GM10266 (cell line): ENCODE data around the gene CEP295NL.
"Not testable (repeated sequence)": the region's sequence is repeated elsewhere in the genome, so short reads cannot be mapped to it uniquely, and the experiment has no call there.

Source experiments
- DNase-seq: peaks from one replicate; pipeline ENCODE4 v3.0.0; 2012; ENCODE audit errors: extremely low spot score
- CTCF ChIP-seq: IDR thresholded peaks from 2 replicates; pipeline ENCODE4 v1.5.1; 2012; ENCODE audit warnings: mild to moderate bottlenecking, low read depth; ENCODE audit not compliant: control insufficient read depth, insufficient read depth; ENCODE audit errors: missing control alignments

The CEP295NL gene

GRCh38 chr17:78918979-78919378, 16.0 kb upstream of the CEP295NL start:
- DNase-seq, result no peak
- TF ChIP-seq CTCF, result no peak

- TF ChIP-seq CTCF, result no peak
- no peak for DNase-seq
Observed at GRCh38 chr17:78917451-78918275, 14.7 kb upstream of the CEP295NL start.

GRCh38 chr17:78915872-78916632, 13.1 kb upstream of the CEP295NL start:
- no peak for DNase-seq
- no peak for TF ChIP-seq CTCF

DNA sequence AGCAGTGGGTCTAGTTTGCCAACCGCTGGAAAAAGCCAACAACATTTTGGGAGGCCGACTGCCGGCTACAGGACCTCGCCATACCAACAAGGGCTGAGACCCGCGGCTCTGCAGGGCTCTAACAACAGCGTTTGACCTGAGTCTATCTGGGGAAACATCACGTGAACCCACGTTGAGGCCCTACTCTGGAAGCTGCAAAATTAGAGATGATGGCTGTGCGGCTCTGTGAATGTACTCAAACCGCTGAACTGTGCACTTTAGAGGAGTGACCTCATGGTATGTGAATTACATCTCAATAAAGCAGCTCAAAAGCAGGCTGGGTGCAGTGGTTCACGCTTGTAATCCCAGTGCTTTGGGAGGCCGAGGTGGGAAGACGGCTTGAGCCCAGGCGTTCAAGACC, 10.1 kb upstream of the CEP295NL start:
- no peak for TF ChIP-seq CTCF
- DNase-seq, result no peak

DNA sequence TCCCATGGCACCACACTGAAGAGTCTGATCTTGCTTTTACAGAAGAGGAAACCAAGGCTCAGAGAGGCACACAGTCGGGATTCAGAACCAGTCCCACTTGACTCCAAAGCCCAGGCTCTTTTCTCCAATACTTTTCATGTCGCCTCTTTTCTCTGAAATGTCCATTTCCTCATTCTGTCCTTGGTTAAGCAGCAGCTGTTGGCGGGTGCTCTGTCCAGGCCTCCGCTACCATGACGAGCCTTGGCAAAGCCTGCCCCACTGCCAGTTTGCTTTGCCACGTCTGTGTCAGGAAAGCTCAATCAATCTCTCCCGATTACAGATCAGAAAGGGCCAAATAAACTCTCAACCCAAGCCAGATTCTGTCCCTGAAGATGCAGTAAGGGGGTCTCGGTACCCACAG, 9.1 kb upstream of the CEP295NL start:
- no peak for DNase-seq
- TF ChIP-seq CTCF, result no peak

GRCh38 chr17:78911543-78911942, 8.5 kb upstream of the CEP295NL start:
- not testable (repeated sequence) for DNase-seq

- no peak for TF ChIP-seq CTCF
Observed at GRCh38 chr17:78910497-78911284, 7.7 kb upstream of the CEP295NL start.

More at GRCh38 chr17:78910497-78911284, 7.7 kb upstream of the CEP295NL start:
- DNase-seq, result no peak
